A673 (cell line): ENCODE measurements around the gene TDRD3. TPM values are rescaled to one million over a fixed set of nuclear protein-coding genes. Genes with fewer than 3 reads are reported as not detected.

Experiments
- Bru-seq: library from RNA; stranded (reverse); fragments of 400-500 nt; gene quantifications from one replicate; lab custom pipeline; 2021; lab: Mats Ljungman, UMichigan
- BruChase-seq, 2 experiments: library from RNA; stranded (reverse); fragments of 400-500 nt; gene quantifications; one replicate each; lab custom pipeline; 2021; lab: Mats Ljungman, UMichigan
- BruUV-seq: library from RNA; stranded (reverse); fragments of 400-500 nt; replicated peaks from 2 replicates; lab custom pipeline; 2021; lab: Mats Ljungman, UMichigan
- CTCF ChIA-PET: fragments of 300-600 bp; sonication (Branson Sonifier 250); formaldehyde crosslinking; loops from one replicate; lab custom pipeline; 2022; ENCODE audit warnings: antibody characterized with exemption; lab: Charles Lee
- POLR2A ChIA-PET: fragments of 300-600 bp; sonication (Branson Sonifier 250); formaldehyde crosslinking; loops from one replicate; lab custom pipeline; 2022; ENCODE audit warnings: antibody characterized with exemption; ENCODE audit not compliant: low non-redundant PET; lab: Charles Lee
- DNase-seq: peaks from one replicate; pipeline ENCODE4 v3.0.0-alpha.2; 2015; ENCODE audit warnings: low spot score
- H3K27ac ChIP-seq: fragments of 200-600 bp; sonication (generic); 2 replicates; pipeline ENCODE4 v1.5.1; 2016; ENCODE audit warnings: mixed run types, low read depth, mild to moderate bottlenecking, mixed read lengths, antibody characterized with exemption, low read length; ENCODE audit not compliant: poor library complexity, severe bottlenecking
- H3K27me3 ChIP-seq: fragments of 200-600 bp; sonication (generic); replicated peaks from 2 replicates; pipeline ENCODE4 v1.6.1; 2017; ENCODE audit warnings: mixed run types, low read depth, mild to moderate bottlenecking, mixed read lengths, antibody characterized with exemption, low read length; ENCODE audit not compliant: insufficient read depth, poor library complexity
- H3K36me3 ChIP-seq: fragments of 200-600 bp; sonication (generic); 2 replicates; pipeline ENCODE4 v1.6.1; 2016; ENCODE audit warnings: mixed run types, mild to moderate bottlenecking, mixed read lengths, antibody characterized with exemption, low read length; ENCODE audit not compliant: insufficient read depth, poor library complexity, severe bottlenecking
- H3K4me1 ChIP-seq: fragments of 200-600 bp; sonication (generic); 2 replicates; pipeline ENCODE4 v1.6.1; 2017; ENCODE audit warnings: mixed run types, mild to moderate bottlenecking, mixed read lengths, antibody characterized with exemption, low read length; ENCODE audit not compliant: insufficient read depth, poor library complexity, severe bottlenecking
- H3K4me3 ChIP-seq: fragments of 200-600 bp; sonication (generic); 2 replicates; pipeline ENCODE4 v1.5.1; 2016; ENCODE audit warnings: low read depth, mixed run types, mild to moderate bottlenecking, mixed read lengths, low read length; ENCODE audit not compliant: poor library complexity, severe bottlenecking
- H3K9me3 ChIP-seq: fragments of 200-600 bp; sonication (generic); 2 replicates; pipeline ENCODE4 v1.6.1; 2016; ENCODE audit warnings: mixed run types, low read depth, mild to moderate bottlenecking, mixed read lengths, antibody characterized with exemption, low read length; ENCODE audit not compliant: poor library complexity, severe bottlenecking
- EZH2 ChIP-seq: fragments of 200-600 bp; sonication (generic); IDR thresholded peaks from 2 replicates; pipeline ENCODE4 v1.6.1; 2017; ENCODE audit warnings: borderline replicate concordance, low read depth, mild to moderate bottlenecking, mixed read lengths, antibody characterized with exemption, low read length; ENCODE audit not compliant: poor library complexity, severe bottlenecking
- intact Hi-C: fragments of 100-400 bp; cut with micrococcal nuclease; formaldehyde crosslinking; loops from one replicate; pipeline ENCODE4 v1.10.0; 2022; ENCODE audit not compliant: unreplicated experiment
- long read RNA-seq: library from polyadenylated mRNA; stranded (forward); transcript quantifications from one replicate; pipeline ENCODE4 v2.0.0, GENCODE V29; 2022
- total RNA-seq: library from RNA; stranded (reverse); gene quantifications from 2 replicates; pipeline ENCODE4 v1.2.3, GENCODE V29; 2021
- TF ChIP-seq, protein P1 (sequence below): fragments of 300-800, 200-600 bp; sonication (generic); conservative IDR thresholded peaks from 2 replicates; pipeline ENCODE4 v1.5.1; 2017; ENCODE audit warnings: low read depth, mild to moderate bottlenecking, antibody characterized with exemption, low read length, moderate library complexity, mixed read lengths

Gene TDRD3
- 30.7 and 34.1 TPM in 2 replicates for total RNA-seq
- percentile 86 among the genes with signal in this experiment for Bru-seq, nascent RNA
- BruChase-seq, experiment 1, labeled RNA remaining after a 2-hour chase: percentile 82 among the genes with signal in this experiment
- percentile 70 among the genes with signal in this experiment for BruChase-seq, experiment 2, labeled RNA remaining after a 6-hour chase
- long read RNA-seq, partial matches to known transcripts: 23 of 43 reads
- long read RNA-seq, other reads (novel, unspliced or antisense): 17 of 43 reads

DNA sequence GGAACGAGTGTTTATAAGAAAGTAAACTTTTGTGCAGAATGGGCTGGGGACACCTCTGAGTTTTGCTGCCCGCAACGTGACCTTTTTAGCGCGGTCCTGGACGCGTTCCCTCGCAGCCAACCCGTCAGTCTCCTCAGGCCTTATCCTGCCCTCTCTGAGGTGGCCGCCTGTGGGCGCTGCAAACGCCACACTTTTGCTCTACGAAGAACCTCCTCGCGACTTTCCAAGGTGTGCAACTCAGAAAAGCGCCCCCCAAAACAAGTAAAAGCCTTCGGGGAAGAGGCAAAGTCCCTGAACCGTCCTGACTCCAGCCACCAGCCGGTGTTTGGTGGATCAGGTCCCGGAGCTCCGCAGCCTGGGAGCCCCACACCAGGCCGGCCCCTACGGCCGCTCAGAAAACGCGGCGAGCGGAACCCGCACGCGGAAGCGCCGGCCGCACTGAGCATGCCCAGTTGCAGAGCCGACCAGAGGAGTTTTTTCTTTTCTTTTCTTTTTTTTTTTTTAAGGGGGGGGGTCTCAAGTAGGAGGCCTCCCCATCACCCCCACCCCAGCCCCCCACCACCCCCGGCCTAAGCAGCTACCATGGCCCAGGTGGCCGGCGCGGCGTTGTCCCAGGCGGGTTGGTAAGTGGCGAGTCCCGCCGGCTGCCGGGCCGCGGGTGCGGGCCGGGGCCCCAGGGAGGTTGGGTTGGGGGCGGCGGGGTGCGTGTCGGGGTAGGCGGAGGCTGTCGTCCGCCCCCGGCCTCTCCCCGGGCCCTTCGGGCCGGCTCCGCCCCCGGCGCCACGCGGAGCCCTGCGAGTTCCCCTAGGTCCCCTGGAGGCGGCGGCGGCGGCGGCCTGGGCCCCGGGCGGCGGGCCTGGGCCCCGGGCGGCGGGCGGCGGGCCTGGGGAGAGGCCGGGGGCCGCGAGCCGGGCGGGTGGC, at the start of gene TDRD3:
Gene TDRD3 (plus strand): TSS at position 438 of the 921 bp plus-strand sequence. CDS start 145 bp downstream, at position 583.
- no peak for TF ChIP-seq EZH2
- TF ChIP-seq, protein P1, sequence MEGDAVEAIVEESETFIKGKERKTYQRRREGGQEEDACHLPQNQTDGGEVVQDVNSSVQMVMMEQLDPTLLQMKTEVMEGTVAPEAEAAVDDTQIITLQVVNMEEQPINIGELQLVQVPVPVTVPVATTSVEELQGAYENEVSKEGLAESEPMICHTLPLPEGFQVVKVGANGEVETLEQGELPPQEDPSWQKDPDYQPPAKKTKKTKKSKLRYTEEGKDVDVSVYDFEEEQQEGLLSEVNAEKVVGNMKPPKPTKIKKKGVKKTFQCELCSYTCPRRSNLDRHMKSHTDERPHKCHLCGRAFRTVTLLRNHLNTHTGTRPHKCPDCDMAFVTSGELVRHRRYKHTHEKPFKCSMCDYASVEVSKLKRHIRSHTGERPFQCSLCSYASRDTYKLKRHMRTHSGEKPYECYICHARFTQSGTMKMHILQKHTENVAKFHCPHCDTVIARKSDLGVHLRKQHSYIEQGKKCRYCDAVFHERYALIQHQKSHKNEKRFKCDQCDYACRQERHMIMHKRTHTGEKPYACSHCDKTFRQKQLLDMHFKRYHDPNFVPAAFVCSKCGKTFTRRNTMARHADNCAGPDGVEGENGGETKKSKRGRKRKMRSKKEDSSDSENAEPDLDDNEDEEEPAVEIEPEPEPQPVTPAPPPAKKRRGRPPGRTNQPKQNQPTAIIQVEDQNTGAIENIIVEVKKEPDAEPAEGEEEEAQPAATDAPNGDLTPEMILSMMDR: peak; percentile 84
- H3K36me3 ChIP-seq: no peaks in the 10 kb centered on the region
- no TSS peak for BruUV-seq
- no peaks in the 10 kb centered on the region for H3K9me3 ChIP-seq
- DNase-seq: peak; percentile 91
- peak within 1 kb of the TSS; percentile 62 for H3K4me3 ChIP-seq
- no peaks in the 10 kb centered on the region for H3K27me3 ChIP-seq
- intact Hi-C loops: loop anchor here (1.0 to 2.0 kb wide), 2 partner anchors 34 to 62 kb away; no protein-coding TSS in a partner anchor
- peak within 1 kb of the TSS; percentile 93 for H3K27ac ChIP-seq
- ChIA-PET CTCF (interaction anchor here (0.7 kb wide), 1 partner anchor 16 kb away, joined by 5 read pairs; no protein-coding TSS in a partner anchor), POLR2A (interaction anchor here (0.6 kb wide), 1 partner anchor 832 kb away, joined by 18 read pairs; no protein-coding TSS in a partner anchor)
- H3K4me1 ChIP-seq: peaks cover 27% of the 10 kb centered on the region

DNA sequence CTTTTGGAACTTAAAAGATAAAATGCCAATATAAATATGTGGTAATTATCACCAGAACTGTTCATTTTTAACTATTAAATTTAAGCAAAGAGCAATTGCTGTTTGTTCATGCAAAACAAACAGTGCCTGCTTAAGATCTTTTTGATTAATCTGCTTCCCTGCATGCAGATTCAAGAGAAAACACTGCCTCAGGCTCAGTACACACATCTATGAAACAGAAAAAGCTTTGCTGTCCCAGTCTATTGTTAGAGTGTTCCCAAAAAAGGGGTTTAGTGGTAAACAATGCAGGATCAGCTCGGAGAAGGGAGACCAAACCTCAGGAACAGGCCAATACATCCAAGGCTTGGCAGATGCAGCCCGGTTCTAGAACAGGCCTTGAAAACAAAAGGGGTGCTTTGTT, 49.3 kb upstream of the TDRD3 start:
- BruUV-seq: no TSS peak
- intact Hi-C loops: no loop called here
- no peaks in the 10 kb centered on the region for H3K36me3 ChIP-seq
- H3K4me1 ChIP-seq: no peaks in the 10 kb centered on the region
- ChIA-PET POLR2A (no interaction called here), CTCF (no interaction called here)
- no peak overlapping the region for H3K27ac ChIP-seq
- TF ChIP-seq, protein P1: no peak
- no peak for TF ChIP-seq EZH2
- H3K9me3 ChIP-seq: no peaks in the 10 kb centered on the region
- H3K27me3 ChIP-seq: no peaks in the 10 kb centered on the region
- H3K4me3 ChIP-seq: no peak overlapping the region
- no peak for DNase-seq

DNA sequence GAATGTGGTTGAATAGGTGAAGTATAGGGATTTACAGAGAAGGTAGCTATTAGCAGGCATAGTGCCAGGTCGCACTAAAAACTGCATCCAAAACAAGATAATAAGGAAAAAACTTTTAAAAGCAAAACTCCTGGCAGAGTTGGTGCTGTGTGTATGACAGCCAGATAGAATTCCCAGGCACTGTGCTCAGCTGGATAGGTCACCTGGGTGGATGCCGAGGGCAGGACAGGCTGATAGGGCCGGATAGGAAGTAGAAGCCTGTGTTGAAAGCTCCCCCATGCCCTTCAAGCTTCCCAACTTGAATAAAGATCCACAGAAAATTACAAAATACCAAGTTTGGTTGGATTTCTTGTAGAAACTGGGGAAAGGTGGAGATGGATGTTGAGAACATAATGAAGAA, 48.9 kb upstream of the TDRD3 start:
- BruUV-seq: no TSS peak
- Histone ChIP-seq H3K4me1 (no peaks in the 10 kb centered on the region), H3K4me3 (no peak overlapping the region), H3K27ac (no peak overlapping the region), H3K27me3 (no peaks in the 10 kb centered on the region), H3K36me3 (no peaks in the 10 kb centered on the region), H3K9me3 (no peaks in the 10 kb centered on the region)
- TF ChIP-seq, protein P1: no peak
- no peak for TF ChIP-seq EZH2
- DNase-seq: no peak
- POLR2A ChIA-PET: no interaction called here
- CTCF ChIA-PET: no interaction called here
- intact Hi-C loops: no loop called here
